ENCODE results near the gene ICE1.
"Not testable (repeated sequence)": the region's sequence is repeated elsewhere in the genome, so short reads cannot be mapped to it uniquely, and the experiment has no call there.

Gene ICE1

GRCh38 chr5:5492087-5492933 lies 69.8 kb downstream of the ICE1 start:
- DNase-seq = peak; percentile 9

GRCh38 chr5:5492934-5493271 lies 70.4 kb downstream of the ICE1 start:
- not testable (repeated sequence) for DNase-seq

GRCh38 chr5:5494489-5495402 lies 72.3 kb downstream of the ICE1 start:
- peak; percentile 86 for DNase-seq

GRCh38 chr5:5497152-5497788 lies 74.8 kb downstream of the ICE1 start:
- no peak for DNase-seq

GRCh38 chr5:5499442-5499841 lies 77.0 kb downstream of the ICE1 start:
- no peak for DNase-seq

DNA sequence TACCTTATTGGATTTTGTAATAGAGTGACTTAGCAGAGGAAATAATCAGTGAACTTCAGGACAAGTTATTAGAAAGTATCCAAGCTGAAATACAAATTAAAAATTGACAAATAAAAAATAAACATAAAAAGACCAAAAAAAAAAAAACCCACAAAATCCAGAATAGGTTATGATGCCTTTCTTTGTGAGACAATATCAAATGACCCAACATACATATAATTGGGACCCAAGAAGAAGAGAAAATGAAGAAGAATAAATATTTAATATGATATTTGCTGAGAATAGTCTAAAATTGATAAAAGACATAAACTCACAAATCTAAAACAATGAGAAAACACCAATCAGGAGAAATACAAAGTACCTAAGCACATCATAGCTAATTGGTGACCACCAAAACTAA lies 81.8 kb downstream of the ICE1 start:
- DNase-seq = no peak

GRCh38 chr5:5505815-5506214 lies 83.3 kb downstream of the ICE1 start:
- DNase-seq = no peak

DNA sequence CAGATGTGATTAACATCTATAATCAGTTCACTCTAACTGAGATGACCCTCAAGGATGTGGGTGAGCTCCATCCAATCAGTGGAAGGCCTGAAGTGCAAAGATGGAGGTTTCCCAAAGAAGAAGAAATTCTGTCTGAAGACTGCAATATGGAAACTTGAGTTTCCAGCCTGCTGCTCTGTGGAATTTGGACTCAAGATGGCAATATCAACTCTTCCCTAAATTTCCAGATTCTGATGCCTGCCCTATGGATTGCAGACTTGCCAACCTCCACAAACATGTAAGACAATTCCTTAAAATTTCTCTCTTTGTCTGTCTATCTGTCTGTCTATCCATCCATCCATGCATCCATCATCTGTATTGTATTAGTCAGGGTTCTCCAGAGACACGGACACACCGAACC lies 85.9 kb downstream of the ICE1 start:
- DNase-seq = no peak

DNA sequence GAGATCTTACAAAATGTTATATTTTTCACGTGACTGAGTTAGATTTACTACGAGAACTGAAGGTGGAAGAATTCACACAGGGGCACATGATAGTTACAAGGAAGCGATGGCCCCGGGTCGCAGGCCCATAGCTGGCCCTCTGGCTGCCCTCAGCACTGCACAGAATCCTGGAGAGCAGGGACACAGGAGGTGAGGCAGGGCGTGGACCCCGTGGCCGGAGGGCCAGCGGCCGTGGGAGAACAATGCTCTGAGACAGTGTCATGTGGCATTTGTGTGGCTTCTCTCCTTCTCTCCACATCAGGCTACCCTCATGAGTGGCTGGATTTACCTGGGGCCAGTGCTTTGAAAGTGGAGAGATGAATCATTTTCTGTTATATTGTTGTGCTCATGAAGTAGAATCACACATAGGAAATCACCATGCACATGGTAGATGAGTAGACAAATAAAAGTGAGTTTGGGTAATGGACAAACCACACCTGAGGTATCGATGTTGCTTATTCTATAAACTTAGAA lies 89.5 kb downstream of the ICE1 start:
- DNase-seq = no peak

GRCh38 chr5:5512543-5512942 lies 90.1 kb downstream of the ICE1 start:
- DNase-seq = no peak

GRCh38 chr5:5520622-5521021 lies 98.1 kb downstream of the ICE1 start:
- not testable (repeated sequence) for DNase-seq

DNA sequence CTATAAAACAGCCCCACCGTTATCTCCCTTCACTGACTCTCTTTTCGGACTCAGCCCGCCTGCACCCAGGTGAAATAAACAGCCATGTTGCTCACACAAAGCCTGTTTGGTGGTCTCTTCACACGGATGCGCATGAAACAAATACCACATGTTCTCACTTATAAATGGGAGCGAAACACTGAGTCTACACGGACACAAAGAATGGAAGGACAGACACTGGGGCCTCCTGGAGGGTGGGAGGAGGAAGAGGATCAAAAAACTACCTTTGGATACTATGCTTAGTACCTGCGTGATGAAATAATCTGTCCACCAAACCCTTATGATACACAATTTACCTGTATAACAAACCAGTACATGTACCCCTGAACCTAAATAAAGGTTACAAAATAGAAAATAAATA lies 98.6 kb downstream of the ICE1 start:
- no peak for DNase-seq

- DNase-seq = no peak
Measured at GRCh38 chr5:5521478-5521877, 99.0 kb downstream of the ICE1 start.

- DNase-seq = no peak
Measured at GRCh38 chr5:5522336-5522735, 99.9 kb downstream of the ICE1 start.

DNA sequence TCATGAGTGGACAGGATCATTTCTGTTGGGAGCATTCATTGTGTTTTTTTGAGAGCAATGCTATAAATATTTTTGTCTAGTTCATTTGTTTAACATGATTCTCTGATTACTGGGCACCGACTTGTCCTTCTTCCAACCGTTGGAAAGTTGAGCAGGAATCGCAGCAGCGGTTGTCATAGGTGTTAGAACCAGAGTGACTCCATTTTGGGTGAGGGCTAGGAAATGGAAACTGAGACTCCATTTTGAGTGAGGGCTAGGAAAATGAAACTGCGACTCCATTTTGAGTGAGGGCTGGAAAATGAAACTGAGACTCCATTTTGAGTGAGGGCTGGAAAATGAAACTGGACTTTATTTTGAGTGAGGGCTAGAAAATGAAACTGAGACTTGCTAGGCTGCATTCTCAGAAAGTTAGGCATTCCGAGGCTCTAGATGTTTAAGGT lies 100.6 kb downstream of the ICE1 start:
- DNase-seq = no peak

- DNase-seq = no peak
Measured at GRCh38 chr5:5524327-5524726, 101.8 kb downstream of the ICE1 start.

- DNase-seq = no peak
Measured at GRCh38 chr5:5531371-5531770, 108.9 kb downstream of the ICE1 start.

DNA sequence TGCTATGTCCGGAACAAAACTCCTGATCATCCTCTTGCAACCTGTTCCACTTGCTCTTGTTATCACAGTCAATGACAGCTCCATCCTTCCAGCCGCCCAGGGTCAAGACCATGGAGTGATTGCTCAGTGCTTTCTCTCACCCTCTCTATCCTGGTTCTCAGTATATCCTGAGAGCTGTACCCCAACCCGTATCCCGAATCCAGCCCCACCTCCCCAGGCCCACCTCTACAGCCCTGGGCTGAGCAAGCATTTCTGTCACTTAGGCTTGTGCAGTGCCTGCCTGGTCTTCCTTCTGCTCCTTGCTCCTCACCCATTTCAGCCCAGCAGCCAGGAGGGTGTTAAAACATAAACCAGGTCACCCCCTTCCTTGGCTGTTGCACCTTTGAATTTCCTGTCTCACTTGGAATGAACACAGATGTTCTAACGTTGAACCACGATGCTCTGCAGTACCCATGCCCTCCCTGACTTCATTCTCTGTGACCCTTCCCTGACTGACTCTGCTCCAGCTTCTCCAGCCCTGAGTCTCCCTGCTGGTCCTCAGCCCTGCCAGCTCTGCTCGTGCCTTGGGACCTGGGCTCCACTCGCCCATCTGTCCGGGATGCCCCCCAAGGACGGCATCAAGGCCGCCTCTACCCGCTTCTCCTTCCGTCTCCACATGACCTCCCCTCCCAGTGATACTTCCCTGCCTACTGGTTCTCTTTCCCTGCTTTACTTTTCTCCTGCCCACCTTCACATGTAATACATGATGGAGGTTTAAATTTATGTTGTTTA lies 110.0 kb downstream of the ICE1 start:
- DNase-seq = no peak

DNA sequence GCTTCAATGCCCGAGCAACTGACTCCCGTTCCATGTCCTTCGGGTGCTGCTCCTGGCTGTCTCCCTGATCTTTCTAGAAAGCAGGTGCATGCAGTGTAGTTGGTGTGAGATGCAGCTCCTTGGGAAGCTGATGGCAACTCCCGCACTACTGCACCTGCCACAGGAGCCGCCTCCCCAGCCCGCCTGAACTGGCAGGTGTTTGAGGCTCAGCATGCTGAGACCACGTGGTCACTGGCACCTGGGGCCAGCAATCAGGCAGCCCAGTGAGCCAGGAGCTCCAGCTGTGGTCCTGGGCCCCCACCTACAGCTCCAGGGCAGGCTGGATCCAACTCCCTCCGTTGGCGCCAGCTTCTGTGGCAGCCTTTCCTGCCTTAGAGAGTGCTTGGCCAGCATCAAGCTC lies 111.5 kb downstream of the ICE1 start:
- no peak for DNase-seq

DNA sequence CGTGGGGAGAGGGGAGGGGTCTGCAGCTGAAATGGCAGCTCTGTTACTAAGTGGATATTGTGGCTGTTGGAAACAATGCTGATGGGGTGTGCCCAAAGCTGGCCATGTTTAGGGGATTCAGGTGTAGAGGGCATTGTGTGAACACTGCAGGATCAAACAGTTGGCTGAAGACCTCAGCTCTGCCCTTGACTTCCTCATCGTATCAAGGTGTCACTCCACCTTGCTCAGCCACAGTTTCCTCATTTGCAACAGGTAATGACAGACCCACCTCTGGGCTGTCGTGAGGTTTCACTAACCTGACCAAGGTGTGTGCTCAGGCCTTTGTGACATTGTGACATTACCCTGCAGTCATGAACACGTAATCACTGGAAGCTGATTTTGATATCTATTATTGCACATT lies 111.9 kb downstream of the ICE1 start:
- no peak for DNase-seq

GRCh38 chr5:5536871-5537270 lies 114.4 kb downstream of the ICE1 start:
- no peak for DNase-seq

GRCh38 chr5:5537426-5537825 lies 114.9 kb downstream of the ICE1 start:
- DNase-seq = no peak

Measured in T-helper 9 cell (primary cell).